Measurements from ENCODE around the gene KCNQ5.

KCNQ5 gene

DNA sequence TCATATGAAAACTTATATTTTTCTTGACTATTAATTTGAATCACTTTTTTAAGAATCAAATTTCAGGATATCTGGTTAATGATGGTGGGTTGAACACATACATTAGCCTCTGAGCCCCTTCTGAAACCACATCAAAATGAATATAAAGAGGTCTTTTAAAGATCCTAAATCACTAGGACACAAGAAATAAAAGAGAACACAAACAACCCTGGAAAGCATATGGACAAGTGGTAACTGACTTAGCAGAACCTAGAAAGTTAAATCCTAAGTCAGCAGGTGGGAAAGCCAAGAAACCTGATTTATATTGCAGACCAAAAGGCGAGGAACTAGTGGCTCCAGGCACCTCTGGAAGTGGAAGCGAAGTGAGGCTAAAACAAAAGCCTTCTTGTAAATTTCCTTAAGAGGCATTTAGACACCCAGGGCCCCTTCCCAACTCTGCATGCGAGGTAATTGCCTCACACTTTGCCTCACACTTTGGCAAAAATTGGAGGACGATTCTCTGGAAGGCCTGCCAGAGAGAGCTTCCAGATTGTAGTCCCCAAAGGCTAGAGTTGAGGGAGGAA is 309.5 kb downstream of the KCNQ5 start:
- H3K9me3 ChIP-seq (ENCODE audit: insufficient read depth, low read depth, low read length), result no peaks in the 10 kb centered on the region
- no peak overlapping the region for H3K9ac ChIP-seq (ENCODE audit: low read length)
- H4K8ac ChIP-seq (ENCODE audit: low read depth, low read length), result no peak overlapping the region
- no peaks in the 10 kb centered on the region for H3K36me3 ChIP-seq (ENCODE audit: control insufficient read depth in 1 of 2, insufficient read depth in 2 of 2, low read length in 2 of 2)
- H4K91ac ChIP-seq (ENCODE audit: low read depth, low read length), result no peak overlapping the region
- no peak overlapping the region for H2AK5ac ChIP-seq (ENCODE audit: low read length)
- H3K23ac ChIP-seq (ENCODE audit: low read length), result no peak overlapping the region
- no peak overlapping the region for H3K14ac ChIP-seq (ENCODE audit: low read length)
- no peak overlapping the region for H2BK120ac ChIP-seq (ENCODE audit: insufficient read depth, low read length, poor library complexity)
- DNase-seq, result no peak
- H3K4me1 ChIP-seq (ENCODE audit: control insufficient read depth in 1 of 2, insufficient read depth in 2 of 2, low read length in 2 of 2), result no peaks in the 10 kb centered on the region
- no CpG with 5 or more reads among the region's 4 CpGs for WGBS (ENCODE audit: extremely low coverage, insufficient coverage, insufficient read length)
- H2BK5ac ChIP-seq (ENCODE audit: low read depth, low read length, poor library complexity), result no peak overlapping the region
- H3K79me1 ChIP-seq (ENCODE audit: low read length), result no peaks in the 10 kb centered on the region
- H3K79me2 ChIP-seq (ENCODE audit: control insufficient read depth, insufficient read depth, low read length, poor library complexity), result no peaks in the 10 kb centered on the region
- H3K4me3 ChIP-seq (ENCODE audit: low read depth, low read length), result no peak overlapping the region
- no peak overlapping the region for H3K27ac ChIP-seq (ENCODE audit: low read depth, low read length)
- H4K12ac ChIP-seq (ENCODE audit: low read depth, low read length), result no peak overlapping the region
- no peak overlapping the region for H3K4me2 ChIP-seq (ENCODE audit: low read length)
- H3K27me3 ChIP-seq (ENCODE audit: insufficient read depth, low read length), result no peaks in the 10 kb centered on the region
- H2BK12ac ChIP-seq (ENCODE audit: low read length), result no peak overlapping the region
- H3K18ac ChIP-seq (ENCODE audit: low read length), result no peak overlapping the region
- no peak overlapping the region for H2AFZ ChIP-seq (ENCODE audit: insufficient read depth, low read length, poor library complexity)
- H3K4ac ChIP-seq (ENCODE audit: low read depth, low read length), result no peak overlapping the region

DNA sequence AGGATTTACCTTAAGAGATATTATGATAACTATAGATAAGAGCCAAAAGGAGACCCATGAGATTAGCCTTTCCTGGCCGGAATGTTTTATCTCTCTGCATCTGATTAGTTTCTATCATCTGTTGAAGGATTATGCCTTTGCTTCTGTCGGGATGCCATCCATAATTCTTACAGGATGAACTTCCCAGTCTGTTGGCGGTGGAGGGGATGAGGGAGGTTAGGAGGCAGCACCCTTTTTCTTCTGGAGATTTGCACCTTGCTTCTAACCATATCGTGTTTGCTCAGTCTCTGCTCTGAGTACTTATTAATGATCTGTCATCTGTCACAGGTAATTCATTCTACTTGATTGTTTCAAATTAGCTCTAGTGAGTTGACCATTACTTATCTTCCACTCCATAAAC is 311.4 kb downstream of the KCNQ5 start:
- Histone ChIP-seq H3K9me3 (ENCODE audit: insufficient read depth, low read depth, low read length) (no peaks in the 10 kb centered on the region), H2AK5ac (ENCODE audit: low read length) (no peak overlapping the region), H3K14ac (ENCODE audit: low read length) (no peak overlapping the region), H2BK5ac (ENCODE audit: low read depth, low read length, poor library complexity) (no peak overlapping the region), H3K79me2 (ENCODE audit: control insufficient read depth, insufficient read depth, low read length, poor library complexity) (no peaks in the 10 kb centered on the region), H4K91ac (ENCODE audit: low read depth, low read length) (no peak overlapping the region), H3K18ac (ENCODE audit: low read length) (no peak overlapping the region), H4K8ac (ENCODE audit: low read depth, low read length) (no peak overlapping the region), H3K9ac (ENCODE audit: low read length) (no peak overlapping the region), H3K27ac (ENCODE audit: low read depth, low read length) (no peak overlapping the region), H3K79me1 (ENCODE audit: low read length) (no peaks in the 10 kb centered on the region), H3K4me1 (ENCODE audit: control insufficient read depth in 1 of 2, insufficient read depth in 2 of 2, low read length in 2 of 2) (no peaks in the 10 kb centered on the region), H3K36me3 (ENCODE audit: control insufficient read depth in 1 of 2, insufficient read depth in 2 of 2, low read length in 2 of 2) (no peaks in the 10 kb centered on the region), H2BK12ac (ENCODE audit: low read length) (no peak overlapping the region), H3K23ac (ENCODE audit: low read length) (no peak overlapping the region), H3K4me3 (ENCODE audit: low read depth, low read length) (no peak overlapping the region), H3K4ac (ENCODE audit: low read depth, low read length) (no peak overlapping the region), H3K4me2 (ENCODE audit: low read length) (no peak overlapping the region), H3K27me3 (ENCODE audit: insufficient read depth, low read length) (no peaks in the 10 kb centered on the region), H4K12ac (ENCODE audit: low read depth, low read length) (no peak overlapping the region), H2AFZ (ENCODE audit: insufficient read depth, low read length, poor library complexity) (no peak overlapping the region), H2BK120ac (ENCODE audit: insufficient read depth, low read length, poor library complexity) (no peak overlapping the region)
- DNase-seq, result no peak
- no CpG with 5 or more reads among the region's 4 CpGs for WGBS (ENCODE audit: extremely low coverage, insufficient coverage, insufficient read length)

- Histone ChIP-seq H3K27me3 (ENCODE audit: insufficient read depth, low read length) (no peaks in the 10 kb centered on the region), H2AK5ac (ENCODE audit: low read length) (no peak overlapping the region), H4K8ac (ENCODE audit: low read depth, low read length) (no peak overlapping the region), H4K91ac (ENCODE audit: low read depth, low read length) (no peak overlapping the region), H2AFZ (ENCODE audit: insufficient read depth, low read length, poor library complexity) (no peak overlapping the region), H3K4ac (ENCODE audit: low read depth, low read length) (no peak overlapping the region), H3K4me1 (ENCODE audit: control insufficient read depth in 1 of 2, insufficient read depth in 2 of 2, low read length in 2 of 2) (no peaks in the 10 kb centered on the region), H3K36me3 (ENCODE audit: control insufficient read depth in 1 of 2, insufficient read depth in 2 of 2, low read length in 2 of 2) (no peaks in the 10 kb centered on the region), H3K79me1 (ENCODE audit: low read length) (no peaks in the 10 kb centered on the region), H3K9me3 (ENCODE audit: insufficient read depth, low read depth, low read length) (no peaks in the 10 kb centered on the region), H3K9ac (ENCODE audit: low read length) (no peak overlapping the region), H2BK120ac (ENCODE audit: insufficient read depth, low read length, poor library complexity) (no peak overlapping the region), H2BK12ac (ENCODE audit: low read length) (no peak overlapping the region), H4K12ac (ENCODE audit: low read depth, low read length) (no peak overlapping the region), H3K79me2 (ENCODE audit: control insufficient read depth, insufficient read depth, low read length, poor library complexity) (no peaks in the 10 kb centered on the region), H3K4me2 (ENCODE audit: low read length) (no peak overlapping the region), H3K14ac (ENCODE audit: low read length) (no peak overlapping the region), H3K27ac (ENCODE audit: low read depth, low read length) (no peak overlapping the region), H2BK5ac (ENCODE audit: low read depth, low read length, poor library complexity) (no peak overlapping the region), H3K4me3 (ENCODE audit: low read depth, low read length) (no peak overlapping the region), H3K18ac (ENCODE audit: low read length) (no peak overlapping the region), H3K23ac (ENCODE audit: low read length) (no peak overlapping the region)
- DNase-seq, result peak; percentile 22 to 24
- WGBS (ENCODE audit: extremely low coverage, insufficient coverage, insufficient read length), result no CpG with 5 or more reads among the region's 4 CpGs
Observed at GRCh38 chr6:72936766-72937559, 315.1 kb downstream of the KCNQ5 start.

- Histone ChIP-seq H2BK5ac (ENCODE audit: low read depth, low read length, poor library complexity) (no peak overlapping the region), H4K8ac (ENCODE audit: low read depth, low read length) (no peak overlapping the region), H2AFZ (ENCODE audit: insufficient read depth, low read length, poor library complexity) (no peak overlapping the region), H4K12ac (ENCODE audit: low read depth, low read length) (no peak overlapping the region), H2AK5ac (ENCODE audit: low read length) (no peak overlapping the region), H3K79me1 (ENCODE audit: low read length) (no peaks in the 10 kb centered on the region), H3K27me3 (ENCODE audit: insufficient read depth, low read length) (no peaks in the 10 kb centered on the region), H3K79me2 (ENCODE audit: control insufficient read depth, insufficient read depth, low read length, poor library complexity) (no peaks in the 10 kb centered on the region), H3K9me3 (ENCODE audit: insufficient read depth, low read depth, low read length) (no peaks in the 10 kb centered on the region), H3K23ac (ENCODE audit: low read length) (no peak overlapping the region), H3K27ac (ENCODE audit: low read depth, low read length) (no peak overlapping the region), H3K4me2 (ENCODE audit: low read length) (no peak overlapping the region), H4K91ac (ENCODE audit: low read depth, low read length) (no peak overlapping the region), H3K18ac (ENCODE audit: low read length) (no peak overlapping the region), H3K36me3 (ENCODE audit: control insufficient read depth in 1 of 2, insufficient read depth in 2 of 2, low read length in 2 of 2) (no peaks in the 10 kb centered on the region), H3K9ac (ENCODE audit: low read length) (no peak overlapping the region), H3K14ac (ENCODE audit: low read length) (no peak overlapping the region), H2BK12ac (ENCODE audit: low read length) (no peak overlapping the region), H3K4me3 (ENCODE audit: low read depth, low read length) (no peak overlapping the region), H2BK120ac (ENCODE audit: insufficient read depth, low read length, poor library complexity) (no peak overlapping the region), H3K4me1 (ENCODE audit: control insufficient read depth in 1 of 2, insufficient read depth in 2 of 2, low read length in 2 of 2) (no peaks in the 10 kb centered on the region), H3K4ac (ENCODE audit: low read depth, low read length) (no peak overlapping the region)
- DNase-seq, result no peak
- WGBS (ENCODE audit: extremely low coverage, insufficient coverage, insufficient read length), result no CpG with 5 or more reads among the region's 3 CpGs
Observed at GRCh38 chr6:72938104-72938503, 316.2 kb downstream of the KCNQ5 start.
